ENCODE measurements around the gene DTNBP1. TPM values are rescaled to one million over a fixed set of nuclear protein-coding genes. Genes with fewer than 3 reads are reported as not detected.

DTNBP1 gene
- total RNA-seq, 4 donors from 2014 or later, result 5.2 to 14.7 (median 7.5) TPM

- H3K4me1 ChIP-seq, result no peaks in the 10 kb centered on the region
- H3K27ac ChIP-seq, result no peak overlapping the region
- no peak for DNase-seq
- TF ChIP-seq CTCF (IDR thresholded peaks at IDR 0.05), result no peak
- TF ChIP-seq POLR2A (IDR thresholded peaks at IDR 0.05), result no peak
- no peak overlapping the region for H3K4me3 ChIP-seq
- H3K9me3 ChIP-seq, result no peaks in the 10 kb centered on the region
- 73 to 83% methylated on average over 1 of the region's 1 CpG for WGBS, 2 donors
- intact Hi-C loops (cut with DNase I), result no loop called here
- no peaks in the 10 kb centered on the region for H3K27me3 ChIP-seq
- no peaks in the 10 kb centered on the region for H3K36me3 ChIP-seq
Measured at GRCh38 chr6:15562977-15563376, 99.9 kb downstream of the DTNBP1 start.

GRCh38 chr6:15561447-15562199, 101.2 kb downstream of the DTNBP1 start:
- Histone ChIP-seq H3K4me3 (no peak overlapping the region), H3K27ac (no peak overlapping the region), H3K4me1 (no peaks in the 10 kb centered on the region), H3K9me3 (no peaks in the 10 kb centered on the region), H3K27me3 (no peaks in the 10 kb centered on the region), H3K36me3 (no peaks in the 10 kb centered on the region)
- intact Hi-C loops (cut with DNase I), result no loop called here
- DNase-seq, result no peak
- no peak for TF ChIP-seq CTCF (IDR thresholded peaks at IDR 0.05)
- TF ChIP-seq POLR2A (IDR thresholded peaks at IDR 0.05), result no peak
- WGBS, 2 donors, result 91 to 93% methylated on average over 3 of the region's 3 CpGs

- intact Hi-C loops (cut with DNase I), result no loop called here
- H3K36me3 ChIP-seq, result no peaks in the 10 kb centered on the region
- no peak for DNase-seq
- peaks cover 0 to 3% (median 0%) of the 10 kb centered on the region in 3 donors for H3K4me1 ChIP-seq
- H3K27me3 ChIP-seq, result no peaks in the 10 kb centered on the region
- H3K4me3 ChIP-seq, result no peak overlapping the region
- no peaks in the 10 kb centered on the region for H3K9me3 ChIP-seq
- no peak for TF ChIP-seq CTCF (IDR thresholded peaks at IDR 0.05)
- no peak for TF ChIP-seq POLR2A (IDR thresholded peaks at IDR 0.05)
- 100% methylated on average over 1 of the region's 1 CpG for WGBS, 2 donors
- no peak overlapping the region for H3K27ac ChIP-seq
Measured at GRCh38 chr6:15560713-15561112, 102.1 kb downstream of the DTNBP1 start.

- Histone ChIP-seq H3K4me3 (no peak overlapping the region), H3K27ac (no peak overlapping the region), H3K4me1 (peaks cover 0 to 12% (median 0%) of the 10 kb centered on the region in 3 donors), H3K27me3 (no peaks in the 10 kb centered on the region), H3K36me3 (no peaks in the 10 kb centered on the region), H3K9me3 (no peaks in the 10 kb centered on the region)
- DNase-seq, result no peak
- intact Hi-C loops (cut with DNase I), result no loop called here
- TF ChIP-seq POLR2A (IDR thresholded peaks at IDR 0.05) (no peak), CTCF (IDR thresholded peaks at IDR 0.05) (no peak)
Measured at GRCh38 chr6:15557174-15557573, 105.7 kb downstream of the DTNBP1 start.

GRCh38 chr6:15556711-15557110, 106.1 kb downstream of the DTNBP1 start:
- TF ChIP-seq POLR2A (IDR thresholded peaks at IDR 0.05) (no peak), CTCF (IDR thresholded peaks at IDR 0.05) (no peak)
- Histone ChIP-seq H3K4me1 (peaks cover 0 to 12% (median 0%) of the 10 kb centered on the region in 3 donors), H3K27ac (no peak overlapping the region), H3K4me3 (no peak overlapping the region), H3K36me3 (no peaks in the 10 kb centered on the region), H3K9me3 (no peaks in the 10 kb centered on the region), H3K27me3 (no peaks in the 10 kb centered on the region)
- 81 to 94% methylated on average over 1 of the region's 1 CpG for WGBS, 2 donors
- intact Hi-C loops (cut with DNase I), result no loop called here
- no peak for DNase-seq

Data from esophagus squamous epithelium (tissue), 5 donors.